IMR-90 (cell line): Measurements from ENCODE around the gene ODAD3. TPM values are rescaled to one million over a fixed set of nuclear protein-coding genes. Genes with fewer than 3 reads are reported as not detected.

Experiments
- ATAC-seq: fragments of 200-7000 bp; cut with Tn5 transposase; 2 replicates; pipeline ENCODE4 v1.9.1; 2020; ENCODE audit warnings: low read depth, mild to moderate bottlenecking, moderate library complexity
- BruUV-seq: library from RNA; stranded (reverse); fragments of 400-500 nt; replicated peaks from 2 replicates; lab custom pipeline; 2021; lab: Mats Ljungman, UMichigan
- CTCF ChIA-PET: fragments of 300-600 bp; formaldehyde crosslinking; extraction: SDS; loops from one replicate; lab custom pipeline; 2021; ENCODE audit warnings: antibody characterized with exemption; lab: Yijun Ruan, JAX
- POLR2A ChIA-PET: fragments of 300-600 bp; sonication (Branson Sonifier 250); formaldehyde crosslinking; loops from one replicate; lab custom pipeline; 2022; ENCODE audit warnings: antibody characterized with exemption; ENCODE audit not compliant: unreplicated experiment; lab: Charles Lee
- DNase-seq: peaks from one replicate; pipeline ENCODE4 v3.0.0; 2013
- H2AFZ ChIP-seq: replicated peaks from 2 replicates; pipeline ENCODE3; 2013; ENCODE audit warnings: low read length, mild to moderate bottlenecking; ENCODE audit not compliant: poor library complexity
- H2AK5ac ChIP-seq: 2 replicates; pipeline ENCODE4 v1.6.1; 2013; ENCODE audit warnings: low read depth, low read length, inconsistent platforms
- H2AK9ac ChIP-seq: replicated peaks from 2 replicates; pipeline ENCODE3; 2013; ENCODE audit warnings: mild to moderate bottlenecking, low read depth, low read length, moderate library complexity; ENCODE audit not compliant: poor library complexity
- H2BK120ac ChIP-seq: 2 replicates; pipeline ENCODE4 v1.6.1; 2013; ENCODE audit warnings: low read depth, low read length, inconsistent platforms
- H2BK15ac ChIP-seq: 3 replicates; pipeline ENCODE4 v1.6.1; 2013; ENCODE audit warnings: low read depth, low read length, inconsistent platforms
- H2BK20ac ChIP-seq: 2 replicates; pipeline ENCODE4 v1.6.1; 2013; ENCODE audit warnings: low read depth, mild to moderate bottlenecking, inconsistent platforms, low read length, moderate library complexity
- H2BK5ac ChIP-seq: 2 replicates; pipeline ENCODE4 v1.6.1; 2013; ENCODE audit warnings: mild to moderate bottlenecking, low read depth, low read length, inconsistent platforms; ENCODE audit not compliant: poor library complexity, severe bottlenecking
- H3K14ac ChIP-seq: replicated peaks from 2 replicates; pipeline ENCODE4 v1.6.1; 2013; ENCODE audit warnings: low read depth, low read length, inconsistent platforms
- H3K18ac ChIP-seq: 2 replicates; pipeline ENCODE4 v1.6.1; 2013; ENCODE audit warnings: low read depth, low read length, control low read depth
- H3K23ac ChIP-seq: 2 replicates; pipeline ENCODE4 v1.6.1; 2013; ENCODE audit warnings: low read depth, low read length, inconsistent platforms
- H3K27ac ChIP-seq: 2 replicates; pipeline ENCODE4 v1.5.1; 2013; ENCODE audit warnings: mild to moderate bottlenecking, control low read depth, low read length; ENCODE audit not compliant: insufficient read depth
- H3K27me3 ChIP-seq: 2 replicates; pipeline ENCODE4 v1.6.1; 2013; ENCODE audit warnings: low read length; ENCODE audit not compliant: control insufficient read depth, insufficient read depth
- H3K36me3 ChIP-seq: 2 replicates; pipeline ENCODE4 v1.6.1; 2013; ENCODE audit warnings: low read length, mixed read lengths; ENCODE audit not compliant: control insufficient read depth, insufficient read depth
- H3K4ac ChIP-seq: 2 replicates; pipeline ENCODE4 v1.6.1; 2013; ENCODE audit warnings: low read depth, low read length, inconsistent platforms
- H3K4me1 ChIP-seq: 2 replicates; pipeline ENCODE4 v1.6.1; 2013; ENCODE audit warnings: low read length, mixed read lengths; ENCODE audit not compliant: control insufficient read depth, insufficient read depth
- H3K4me2 ChIP-seq: 2 replicates; pipeline ENCODE4 v1.6.1; 2013; ENCODE audit warnings: low read depth, mild to moderate bottlenecking, control low read depth, low read length, moderate library complexity
- H3K4me3 ChIP-seq: 2 replicates; pipeline ENCODE4 v1.5.1; 2013; ENCODE audit warnings: low read depth, mild to moderate bottlenecking, control low read depth, low read length, moderate library complexity; ENCODE audit not compliant: insufficient read depth
- H3K56ac ChIP-seq: 2 replicates; pipeline ENCODE4 v1.6.1; 2013; ENCODE audit warnings: low read length, inconsistent platforms; ENCODE audit not compliant: insufficient read depth; ENCODE audit errors: extremely low read depth
- H3K79me1 ChIP-seq, 2 experiments: 2 replicates each; pipeline ENCODE4 v1.6.1; 2013; ENCODE audit warnings: low read length in 2 of 2, inconsistent platforms in 1 of 2, low read depth in 1 of 2
- H3K9ac ChIP-seq: 2 replicates; pipeline ENCODE4 v1.6.1; 2013; ENCODE audit warnings: low read depth, low read length, control low read depth
- H3K9me1 ChIP-seq: 2 replicates; pipeline ENCODE4 v1.6.1; 2013; ENCODE audit warnings: low read length, inconsistent platforms; ENCODE audit not compliant: insufficient read depth
- H3K9me3 ChIP-seq: 2 replicates; pipeline ENCODE4 v1.6.1; 2013; ENCODE audit warnings: low read length; ENCODE audit not compliant: control insufficient read depth, insufficient read depth
- H4K20me1 ChIP-seq: 2 replicates; pipeline ENCODE4 v1.6.1; 2013; ENCODE audit warnings: low read length, inconsistent platforms; ENCODE audit not compliant: insufficient read depth
- H4K5ac ChIP-seq: 2 replicates; pipeline ENCODE4 v1.6.1; 2013; ENCODE audit warnings: mild to moderate bottlenecking, low read depth, low read length, control low read depth
- H4K8ac ChIP-seq, 2 experiments: 2 replicates each; pipeline ENCODE4 v1.6.1; 2013; ENCODE audit warnings: low read depth in 2 of 2, low read length in 2 of 2, control low read depth in 1 of 2, inconsistent platforms in 1 of 2
- H4K91ac ChIP-seq: 2 replicates; pipeline ENCODE4 v1.6.1; 2013; ENCODE audit warnings: low read depth, low read length, inconsistent platforms; ENCODE audit not compliant: insufficient read depth
- BHLHE40 ChIP-seq: fragments of 150-350 bp; IDR thresholded peaks from 2 replicates; pipeline ENCODE4 v1.6.1; 2016; ENCODE audit warnings: mild to moderate bottlenecking, low read depth, low read length
- CEBPB ChIP-seq: IDR thresholded peaks from 2 replicates; pipeline ENCODE4 v1.6.1; 2012; ENCODE audit warnings: low read depth, low read length, improper control_type of control experiment
- CHD1 ChIP-seq: IDR thresholded peaks from 2 replicates; pipeline ENCODE4 v1.6.1; 2012; ENCODE audit warnings: low read depth, low read length, improper control_type of control experiment
- ELK1 ChIP-seq: fragments of 150-350 bp; IDR thresholded peaks from 2 replicates; pipeline ENCODE4 v1.6.1; 2016; ENCODE audit warnings: low read depth, mild to moderate bottlenecking, low read length, moderate library complexity, borderline replicate concordance
- FOS ChIP-seq: fragments of 150-350 bp; IDR thresholded peaks from 2 replicates; pipeline ENCODE4 v1.6.1; 2016; ENCODE audit warnings: low read depth, low read length
- MXI1 ChIP-seq: IDR thresholded peaks from 2 replicates; pipeline ENCODE4 v1.6.1; 2012; ENCODE audit warnings: low read depth, mild to moderate bottlenecking, low read length, moderate library complexity, borderline replicate concordance
- NFE2L2 ChIP-seq: fragments of 150-350 bp; IDR thresholded peaks from 2 replicates; pipeline ENCODE4 v1.6.1; 2016; ENCODE audit warnings: low read depth, mild to moderate bottlenecking, low read length
- POLR2A ChIP-seq: IDR thresholded peaks from 2 replicates; pipeline ENCODE4 v1.6.1; 2012; ENCODE audit warnings: mild to moderate bottlenecking, low read depth, low read length
- RAD21 ChIP-seq: IDR thresholded peaks from 2 replicates; pipeline ENCODE4 v1.6.1; 2012; ENCODE audit warnings: low read length, improper control_type of control experiment
- RCOR1 ChIP-seq: IDR thresholded peaks from 2 replicates; pipeline ENCODE4 v1.6.1; 2012; ENCODE audit warnings: mild to moderate bottlenecking, low read length, improper control_type of control experiment; ENCODE audit not compliant: insufficient replicate concordance
- RFX5 ChIP-seq: IDR thresholded peaks from 2 replicates; pipeline ENCODE4 v1.8.0; 2012; ENCODE audit warnings: low read depth, mild to moderate bottlenecking, low read length, moderate library complexity
- SMC3 ChIP-seq: fragments of 150-350 bp; IDR thresholded peaks from 2 replicates; pipeline ENCODE4 v1.6.1; 2016; ENCODE audit warnings: low read depth, mild to moderate bottlenecking, antibody characterized with exemption, low read length, moderate library complexity
- WGBS, 2 experiments: methylation state at CpG; one replicate each; pipeline versions ENCODE4 v1.1.5 to v1.1.7; 2013; ENCODE audit warnings: missing lambda C conversion rate in 2 of 2; ENCODE audit not compliant: insufficient read length in 1 of 2; ENCODE audit errors: extremely low coverage in 2 of 2; 5-methylcytosine and 5-hydroxymethylcytosine counted together
- dilution Hi-C: fragments of 300-500 bp; cut with HindIII; formaldehyde crosslinking; loops from one replicate; pipeline ENCODE4 v1.14.3; 2018; ENCODE audit warnings: low sequenced_read_pairs; ENCODE audit not compliant: unreplicated experiment
- in situ Hi-C: fragments of 300-500 bp; cut with MboI; formaldehyde crosslinking; loops from 3 replicates; pipeline ENCODE4 v1.14.3; 2019; ENCODE audit warnings: low sequenced_read_pairs, inconsistent platforms, mixed read lengths
- intact Hi-C: fragments of 100-400 bp; cut with micrococcal nuclease; formaldehyde crosslinking; loops from 2 replicates; pipeline ENCODE4 v1.10.0; 2022
- polyA plus RNA-seq, 3 experiments: library from polyadenylated mRNA; depleted of rRNA; stranded (reverse); fragments of >200 nt; gene quantifications; 2 replicates each; pipeline ENCODE4 v1.2.3, GENCODE V29; 2012; ENCODE audit warnings: low replicate concordance in 1 of 3
- total RNA-seq: library from RNA; depleted of rRNA; stranded (reverse); fragments of >200 nt; gene quantifications from 2 replicates; pipeline ENCODE4 v1.2.3, GENCODE V29; 2012
- TF ChIP-seq, protein P1 (sequence below): fragments of 150-350 bp; IDR thresholded peaks from 2 replicates; pipeline ENCODE4 v1.6.1; 2017; ENCODE audit warnings: mild to moderate bottlenecking, antibody characterized with exemption, low read length, low read depth
- TF ChIP-seq, protein P2 (sequence below): conservative IDR thresholded peaks from 2 replicates; pipeline ENCODE4 v1.5.1; 2012; ENCODE audit warnings: mild to moderate bottlenecking, low read depth, low read length, improper control_type of control experiment

Gene ODAD3
- total and polyA plus RNA-seq, 2 of the 4 experiments (the other 2 are of a cell fraction) = under 0.01 to 0.44 TPM

- H3K36me3 ChIP-seq = no peaks in the 10 kb centered on the region
- H3K9me1 ChIP-seq = no peaks in the 10 kb centered on the region
- no peak overlapping the region for H2BK120ac ChIP-seq
- intact Hi-C loops (no loop called here), in situ Hi-C loops (no loop called here), dilution Hi-C loops (no loop called here)
- no peak overlapping the region for H2BK15ac ChIP-seq
- no peak overlapping the region for H3K27ac ChIP-seq
- H2BK20ac ChIP-seq = no peak overlapping the region
- no peaks in the 10 kb centered on the region for H3K9me3 ChIP-seq
- no peak for ATAC-seq
- H3K14ac ChIP-seq = no peak overlapping the region
- no peak overlapping the region for H3K18ac ChIP-seq
- no peak overlapping the region for H3K9ac ChIP-seq
- H3K23ac ChIP-seq = no peak overlapping the region
- no TSS peak for BruUV-seq
- ChIA-PET POLR2A (no interaction called here), CTCF (interaction anchor here (0.6 to 1.2 kb wide), 3 partner anchors 19 to 108 kb away, joined by 3 read pairs; partner anchors contain the start of gene PRKCSH)
- no peak overlapping the region for H4K91ac ChIP-seq
- no peak overlapping the region for H2AK9ac ChIP-seq
- no peak for TF ChIP-seq RFX5
- TF ChIP-seq FOS = no peak
- no peak for TF ChIP-seq SMC3
- TF ChIP-seq BHLHE40 = no peak
- no peak for TF ChIP-seq NFE2L2
- TF ChIP-seq, protein P1, sequence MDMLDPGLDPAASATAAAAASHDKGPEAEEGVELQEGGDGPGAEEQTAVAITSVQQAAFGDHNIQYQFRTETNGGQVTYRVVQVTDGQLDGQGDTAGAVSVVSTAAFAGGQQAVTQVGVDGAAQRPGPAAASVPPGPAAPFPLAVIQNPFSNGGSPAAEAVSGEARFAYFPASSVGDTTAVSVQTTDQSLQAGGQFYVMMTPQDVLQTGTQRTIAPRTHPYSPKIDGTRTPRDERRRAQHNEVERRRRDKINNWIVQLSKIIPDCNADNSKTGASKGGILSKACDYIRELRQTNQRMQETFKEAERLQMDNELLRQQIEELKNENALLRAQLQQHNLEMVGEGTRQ = no peak
- no peak for TF ChIP-seq MXI1
- no peak for TF ChIP-seq POLR2A
- no peak for TF ChIP-seq ELK1
- TF ChIP-seq RCOR1 = no peak
- no peak for TF ChIP-seq CHD1
- TF ChIP-seq, protein P2, sequence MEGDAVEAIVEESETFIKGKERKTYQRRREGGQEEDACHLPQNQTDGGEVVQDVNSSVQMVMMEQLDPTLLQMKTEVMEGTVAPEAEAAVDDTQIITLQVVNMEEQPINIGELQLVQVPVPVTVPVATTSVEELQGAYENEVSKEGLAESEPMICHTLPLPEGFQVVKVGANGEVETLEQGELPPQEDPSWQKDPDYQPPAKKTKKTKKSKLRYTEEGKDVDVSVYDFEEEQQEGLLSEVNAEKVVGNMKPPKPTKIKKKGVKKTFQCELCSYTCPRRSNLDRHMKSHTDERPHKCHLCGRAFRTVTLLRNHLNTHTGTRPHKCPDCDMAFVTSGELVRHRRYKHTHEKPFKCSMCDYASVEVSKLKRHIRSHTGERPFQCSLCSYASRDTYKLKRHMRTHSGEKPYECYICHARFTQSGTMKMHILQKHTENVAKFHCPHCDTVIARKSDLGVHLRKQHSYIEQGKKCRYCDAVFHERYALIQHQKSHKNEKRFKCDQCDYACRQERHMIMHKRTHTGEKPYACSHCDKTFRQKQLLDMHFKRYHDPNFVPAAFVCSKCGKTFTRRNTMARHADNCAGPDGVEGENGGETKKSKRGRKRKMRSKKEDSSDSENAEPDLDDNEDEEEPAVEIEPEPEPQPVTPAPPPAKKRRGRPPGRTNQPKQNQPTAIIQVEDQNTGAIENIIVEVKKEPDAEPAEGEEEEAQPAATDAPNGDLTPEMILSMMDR = no peak
- TF ChIP-seq CEBPB = no peak
- TF ChIP-seq RAD21 = no peak
- no peak overlapping the region for H4K8ac ChIP-seq
- no peak overlapping the region for H3K4ac ChIP-seq
- H2BK5ac ChIP-seq = no peak overlapping the region
- no peak for DNase-seq
- no peak overlapping the region for H2AK5ac ChIP-seq
- H3K79me1 ChIP-seq = no peaks in the 10 kb centered on the region
- no peaks in the 10 kb centered on the region for H4K20me1 ChIP-seq
- H3K4me2 ChIP-seq = no peak overlapping the region
- H3K27me3 ChIP-seq = peaks cover 23% of the 10 kb centered on the region
- no peak overlapping the region for H2AFZ ChIP-seq
- peaks cover 2% of the 10 kb centered on the region; the same call in 1 of the 2 replicates for H3K4me1 ChIP-seq
- no peak overlapping the region for H3K4me3 ChIP-seq
- H4K5ac ChIP-seq = no peak overlapping the region
- 79% methylated on average over 2 of the region's 17 CpGs; no CpG with 5 or more reads in 1 of the 2 experiments for WGBS, 2 experiments
- H3K56ac ChIP-seq = no peak overlapping the region
These were observed 18.4 kb downstream of the ODAD3 start for GRCh38 chr19:11416346-11417052.
